Stimulated activated CD8-positive, alpha-beta memory T cell treated with anti-CD3 and anti-CD28 coated beads, Interleukin-7, amount 100 ng/mL, for 1 hour (primary cell): ENCODE data around the gene DCDC2C.

Experiments
- DNase-seq, 2 donors: peaks; one replicate each; pipeline ENCODE4 v3.0.0-alpha.2; 2020; ENCODE audit warnings: low read depth in 2 of 2

DCDC2C gene

DNA sequence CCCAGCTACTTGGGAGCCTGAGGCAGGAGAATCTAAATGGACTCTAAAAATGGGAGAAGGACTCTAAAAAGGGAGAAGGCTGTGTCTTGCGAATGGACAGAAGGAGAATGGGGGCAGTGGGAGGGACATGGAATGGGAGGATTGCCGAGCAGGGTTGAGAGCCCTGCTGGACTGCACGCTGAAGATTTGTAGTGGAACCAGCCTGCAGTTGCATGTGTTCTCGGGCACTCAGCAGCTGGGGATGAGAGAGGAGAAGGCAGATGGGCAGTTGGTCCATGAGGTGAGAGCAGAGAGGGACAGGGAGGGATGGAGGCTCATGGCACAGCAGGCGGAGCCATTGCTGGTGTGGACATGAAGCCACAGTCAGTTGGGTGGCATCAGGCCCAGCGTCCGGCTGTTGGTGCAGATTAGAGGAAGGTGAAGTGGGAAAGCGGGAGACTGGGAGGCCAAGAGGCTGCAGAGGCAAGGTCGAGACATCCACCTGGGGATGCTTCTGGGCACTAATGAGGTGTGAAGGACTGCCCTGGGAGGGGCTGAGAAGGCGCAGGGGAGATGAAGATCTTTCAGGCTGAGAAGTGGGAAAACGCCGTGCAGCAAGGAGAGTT is 40.7 kb downstream of the DCDC2C start:
- no peak for DNase-seq

GRCh38 chr2:3745920-3746319 is 42.5 kb downstream of the DCDC2C start:
- DNase-seq: no peak

- no peak for DNase-seq
These were observed 43.8 kb downstream of the DCDC2C start for GRCh38 chr2:3747032-3747654.

DNA sequence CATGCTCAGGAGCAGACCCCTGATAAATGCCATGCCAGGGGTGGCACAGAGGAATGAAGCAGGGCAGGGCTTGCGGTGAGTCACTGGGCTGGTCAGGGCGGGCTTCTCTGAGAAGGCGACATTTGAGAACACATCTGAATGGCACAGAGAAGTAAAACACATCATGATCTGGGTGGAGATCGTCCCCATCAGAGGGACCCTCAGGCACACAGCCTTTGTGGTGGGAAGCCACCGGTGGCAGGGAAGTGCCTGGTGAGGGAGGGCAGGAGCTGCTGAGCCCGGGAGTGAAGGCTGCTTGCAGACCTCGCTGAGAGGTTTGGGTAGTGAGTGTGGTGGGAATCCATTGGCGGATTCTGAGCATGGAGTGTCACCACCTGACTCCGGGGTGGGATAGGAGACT is 44.5 kb downstream of the DCDC2C start:
- no peak for DNase-seq

- DNase-seq: no peak
These were observed 45.8 kb downstream of the DCDC2C start for GRCh38 chr2:3749201-3749600.

GRCh38 chr2:3751251-3751650 is 47.9 kb downstream of the DCDC2C start:
- DNase-seq: no peak

DNA sequence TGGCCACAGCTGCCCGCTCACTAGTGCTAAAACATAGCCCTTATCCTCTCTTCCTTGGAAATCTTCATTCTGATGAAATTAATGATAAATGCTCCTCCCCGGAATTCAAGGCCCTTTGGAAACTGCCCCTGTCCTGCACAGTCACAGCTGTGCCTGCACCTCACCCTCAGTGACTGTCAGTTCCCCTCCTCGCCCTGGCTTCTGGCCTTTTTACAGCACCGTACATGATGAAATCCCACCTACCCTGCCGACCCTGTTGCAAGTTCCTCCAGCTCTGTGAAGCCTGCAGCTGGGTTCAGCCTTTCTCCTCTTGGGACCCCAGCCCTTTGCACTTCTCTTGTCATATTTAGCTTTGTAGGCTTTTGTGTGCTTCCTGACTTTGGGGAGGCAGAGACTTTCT is 48.4 kb downstream of the DCDC2C start:
- DNase-seq: no peak

DNA sequence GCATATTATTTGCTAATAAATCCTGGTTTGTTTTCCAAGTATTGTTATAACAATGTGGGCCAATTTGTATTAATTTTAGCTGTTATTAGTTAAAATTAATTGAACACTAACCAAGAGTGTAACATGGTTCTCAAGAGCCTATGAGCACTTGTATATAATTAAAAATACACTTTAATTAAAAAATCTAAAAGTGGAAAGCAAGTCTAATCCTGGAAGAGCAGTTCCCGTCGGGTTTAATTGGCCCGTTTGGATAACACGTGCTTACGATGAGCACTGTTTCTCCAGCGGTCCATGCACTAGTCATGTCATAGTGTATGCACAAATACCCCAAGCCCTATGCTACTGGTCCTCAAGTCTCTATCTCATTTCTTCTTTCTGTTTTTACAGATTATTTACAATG is 49.0 kb downstream of the DCDC2C start:
- DNase-seq: no peak

DNA sequence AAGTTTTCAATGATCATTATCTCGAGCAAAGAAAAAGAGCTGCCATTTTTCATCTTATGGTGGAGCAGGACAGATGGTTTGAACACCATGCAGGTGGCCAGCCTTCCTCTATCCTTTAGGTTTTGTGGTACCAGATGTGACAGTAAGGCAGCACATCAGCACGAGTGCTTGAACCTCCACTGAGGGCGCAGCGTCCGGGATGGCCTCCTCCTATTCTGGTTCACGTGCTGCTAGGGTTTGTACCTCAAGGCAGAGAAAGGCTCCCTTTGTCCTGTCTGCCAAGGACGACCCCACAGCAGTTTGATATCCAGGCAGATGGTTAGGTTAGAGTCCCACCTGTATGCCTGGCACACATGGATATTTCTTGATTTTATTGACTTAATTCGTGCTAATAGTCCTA is 50.2 kb downstream of the DCDC2C start:
- DNase-seq: no peak

GRCh38 chr2:3754280-3754679 is 50.9 kb downstream of the DCDC2C start:
- DNase-seq: no peak

- DNase-seq: no peak
These were observed 51.4 kb downstream of the DCDC2C start for GRCh38 chr2:3754795-3755194.

GRCh38 chr2:3755277-3755676 is 51.9 kb downstream of the DCDC2C start:
- DNase-seq: no peak

- no peak for DNase-seq
These were observed 52.9 kb downstream of the DCDC2C start for GRCh38 chr2:3756306-3756705.

DNA sequence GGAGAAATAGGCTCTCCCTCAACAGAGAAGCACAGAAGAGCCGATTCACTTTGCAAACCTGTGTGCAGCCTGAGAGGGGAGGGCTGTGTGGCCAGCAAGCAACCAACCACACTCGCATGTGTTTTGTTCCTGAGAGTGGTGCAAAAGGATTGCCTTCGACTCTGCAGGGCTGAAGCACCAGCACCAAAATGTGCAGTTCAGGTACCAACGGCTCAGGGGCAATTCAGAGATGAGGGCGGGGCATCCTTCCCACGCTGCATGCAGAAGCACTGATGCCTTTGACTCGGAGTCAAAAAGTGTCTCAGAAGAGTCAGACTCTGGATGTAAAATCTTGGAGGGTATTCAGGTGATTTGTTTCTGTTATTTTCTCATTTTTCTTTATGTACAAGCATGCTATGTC is 55.5 kb downstream of the DCDC2C start:
- DNase-seq: no peak

DNA sequence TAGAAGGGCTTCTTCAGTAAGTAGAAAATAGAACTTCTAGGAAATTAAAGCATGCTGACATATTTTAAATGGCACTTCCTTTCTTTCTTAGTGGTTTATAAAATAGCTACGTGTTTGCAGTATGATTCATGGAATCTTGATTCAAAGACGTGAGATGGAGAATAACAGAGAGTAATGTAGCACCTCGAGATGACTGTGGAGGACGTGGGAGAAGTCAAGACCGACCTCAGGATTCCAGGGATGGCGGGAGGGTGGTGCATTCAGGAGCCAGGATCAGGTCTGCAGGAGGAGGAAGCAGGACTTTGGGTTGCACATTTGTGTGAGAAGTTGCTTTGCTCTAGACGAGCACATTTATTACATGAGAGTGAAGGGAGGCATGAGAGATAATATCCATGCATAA is 56.0 kb downstream of the DCDC2C start:
- DNase-seq: no peak

DNA sequence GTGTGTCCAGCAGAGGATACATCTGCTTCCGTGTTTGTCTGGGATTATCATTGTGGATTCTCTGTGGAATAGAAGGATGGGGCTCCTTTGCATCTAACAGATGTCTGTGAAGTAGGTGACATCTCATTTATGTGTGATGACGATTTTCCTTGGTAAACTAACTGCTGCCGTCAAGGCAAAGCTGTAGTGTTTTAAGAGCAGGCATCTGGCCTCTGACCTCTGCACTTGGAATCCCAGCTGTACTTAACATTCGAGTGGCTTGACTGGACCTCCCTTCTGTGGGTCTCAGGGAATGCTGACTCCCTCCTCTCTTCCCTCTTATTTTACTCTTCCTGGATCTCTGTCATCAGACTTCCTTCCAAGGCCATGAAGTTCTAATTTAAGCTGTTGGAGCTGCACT is 56.4 kb downstream of the DCDC2C start:
- DNase-seq: no peak

DNA sequence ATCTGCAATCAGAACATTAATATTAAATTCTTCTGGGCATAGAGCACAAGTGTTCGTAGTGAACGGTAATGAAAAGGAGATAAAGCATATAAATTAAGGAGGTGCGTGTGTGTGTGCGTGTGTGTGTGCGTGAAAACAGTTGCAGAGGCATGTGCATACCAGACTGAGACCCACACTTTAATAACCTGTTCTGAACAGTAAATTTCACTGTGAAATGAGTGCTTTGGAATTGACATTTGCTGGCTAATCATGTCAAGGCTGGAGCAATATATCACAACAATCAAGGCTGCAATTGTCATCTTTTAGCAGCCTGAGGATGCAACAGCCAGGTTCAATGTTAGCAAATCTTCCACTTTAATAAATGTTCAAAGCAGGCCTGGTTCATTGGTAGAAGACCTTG is 57.9 kb downstream of the DCDC2C start:
- no peak for DNase-seq

GRCh38 chr2:3762771-3763447 is 59.5 kb downstream of the DCDC2C start:
- no peak for DNase-seq

GRCh38 chr2:3766824-3767223 is 63.4 kb downstream of the DCDC2C start:
- no peak for DNase-seq

- no peak for DNase-seq
These were observed 65.8 kb downstream of the DCDC2C start for GRCh38 chr2:3768960-3769765.

DNA sequence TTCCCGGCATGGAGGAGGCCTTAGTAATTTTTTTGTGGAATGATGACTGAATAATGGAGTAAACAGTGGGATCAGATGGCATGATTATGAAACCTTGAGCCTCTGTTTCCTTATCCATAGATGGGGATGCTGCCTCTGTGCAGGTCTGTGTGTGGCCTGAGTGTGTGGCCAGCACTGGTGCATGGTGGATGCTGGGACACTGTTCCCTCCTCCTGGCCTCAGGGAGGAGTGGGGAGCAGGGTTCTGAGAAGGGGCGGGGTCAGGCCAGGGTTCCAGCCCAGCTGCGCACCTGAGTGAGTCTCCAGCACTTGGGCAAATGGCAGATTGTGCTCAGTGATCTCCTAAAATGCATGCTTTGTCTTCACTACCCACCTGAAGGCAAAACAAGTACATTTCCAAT is 66.4 kb downstream of the DCDC2C start:
- no peak for DNase-seq

DNA sequence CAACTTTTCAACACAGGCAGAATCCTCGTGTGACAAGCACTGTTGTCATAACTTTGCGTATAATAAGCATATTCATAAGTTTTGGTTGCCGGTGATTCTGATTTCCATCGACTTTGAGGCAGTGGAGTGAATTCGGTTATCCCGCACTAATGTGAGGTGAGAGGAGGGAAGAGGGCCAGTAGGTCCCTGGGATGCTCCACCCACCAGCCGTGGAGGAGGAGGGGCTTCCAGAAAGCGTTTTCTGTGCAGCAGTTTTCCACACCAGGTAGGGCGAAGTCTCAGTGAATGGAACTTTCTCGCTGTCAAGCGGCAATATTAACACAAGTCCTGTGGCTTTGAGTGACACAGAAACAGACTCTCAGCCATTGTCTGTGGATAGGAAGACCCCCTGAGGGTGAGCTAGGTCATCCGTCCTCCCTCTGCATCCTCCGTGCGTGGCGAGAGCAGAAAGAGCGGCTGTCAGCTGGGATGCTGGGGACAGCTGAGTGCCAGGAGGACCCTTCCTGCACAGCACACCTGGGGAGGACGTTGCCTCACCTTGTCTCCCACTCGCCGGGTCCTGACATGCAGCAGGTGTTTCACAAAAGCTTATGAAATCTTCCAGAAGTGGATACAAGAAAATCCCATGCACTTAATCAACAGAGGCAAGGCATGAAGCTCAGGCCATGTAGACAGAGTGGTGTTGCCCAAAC is 67.5 kb downstream of the DCDC2C start:
- no peak for DNase-seq
